Measurements from ENCODE around the gene PRPF8. TPM values are rescaled to one million over a fixed set of nuclear protein-coding genes. Genes with fewer than 3 reads are reported as not detected.
A peak's percentile ranks its signal among the peaks of the same experiment; 100 is the strongest.

Gene PRPF8
- total RNA-seq, 1 donor from 2014 or later, result 297 TPM

DNA sequence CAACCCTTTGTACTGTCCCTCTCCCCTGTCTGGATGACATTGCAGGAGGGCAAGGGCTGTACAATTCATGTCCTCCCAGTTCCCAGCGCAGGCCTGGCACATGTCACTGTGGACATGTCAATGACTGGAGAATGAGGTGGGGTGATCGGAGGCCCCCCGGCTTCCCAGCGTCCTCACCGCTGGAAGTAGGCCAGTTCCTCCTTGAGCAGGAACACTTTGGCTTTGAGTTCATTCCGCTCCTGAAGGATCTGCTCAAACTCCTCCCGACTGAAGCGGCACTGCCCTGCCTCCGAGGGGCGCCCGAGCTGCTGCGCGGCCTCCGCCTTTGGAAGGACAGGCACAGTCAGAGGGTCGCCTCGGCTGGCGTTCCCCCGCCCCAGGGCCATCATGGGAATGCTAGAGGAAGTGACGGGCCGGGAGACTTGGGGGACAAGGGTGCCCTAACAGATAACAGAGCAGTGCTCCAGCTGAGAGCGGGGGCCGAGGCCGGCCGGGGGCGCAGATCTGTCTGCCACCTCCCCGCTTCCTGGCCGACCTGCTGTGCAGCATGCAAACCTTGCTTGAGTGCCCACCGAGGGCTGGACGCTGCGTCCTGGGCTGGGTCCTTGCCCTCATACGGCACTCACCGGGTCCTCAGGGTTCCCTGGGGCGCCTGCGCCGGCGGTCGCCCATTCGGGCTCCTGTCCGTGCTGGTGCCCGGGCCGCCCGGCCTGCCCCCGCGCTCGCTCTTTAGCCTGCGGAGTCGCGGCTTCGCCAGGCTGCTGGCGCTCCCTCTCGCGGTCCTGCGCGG lies 36.3 kb downstream of the PRPF8 start:
- Mint-ChIP-seq H3K27ac (ENCODE audit: unreplicated experiment) (no peak overlapping the region), H3K4me1 (ENCODE audit: low read depth, unreplicated experiment) (peaks cover 16% of the 10 kb centered on the region), H3K9me3 (ENCODE audit: unreplicated experiment) (peaks cover 4% of the 10 kb centered on the region), H3K4me3 (ENCODE audit: unreplicated experiment) (no peak overlapping the region), H3K36me3 (ENCODE audit: unreplicated experiment) (no peaks in the 10 kb centered on the region), H3K27me3 (ENCODE audit: unreplicated experiment) (peaks cover 5% of the 10 kb centered on the region)
- DNase-seq, result peak; percentile 59
- TF ChIP-seq CTCF (IDR thresholded peaks at IDR 0.05; ENCODE audit: partially characterized antibody, unreplicated experiment), result no peak

DNA sequence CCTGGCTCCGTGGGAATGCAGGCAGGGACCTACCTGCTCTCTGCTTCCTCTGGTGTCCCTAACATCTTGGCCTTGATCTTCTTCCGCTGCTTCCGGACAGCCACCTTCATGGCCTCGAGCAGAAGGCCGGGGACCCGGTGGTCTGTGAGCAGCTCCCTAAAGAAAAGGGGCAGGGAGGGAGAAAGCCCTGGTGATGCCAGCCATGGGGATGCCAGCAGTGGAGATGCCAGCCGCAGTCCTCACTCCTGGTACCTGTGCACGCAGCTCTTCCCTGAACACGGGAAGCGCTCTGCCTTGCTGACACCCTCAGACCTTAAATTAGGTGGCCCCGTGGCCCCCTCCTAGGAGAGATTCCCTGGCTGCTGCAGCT lies 36.9 kb downstream of the PRPF8 start:
- H3K4me1 Mint-ChIP-seq (ENCODE audit: low read depth, unreplicated experiment), result peaks cover 16% of the 10 kb centered on the region
- H3K9me3 Mint-ChIP-seq (ENCODE audit: unreplicated experiment), result peaks cover 4% of the 10 kb centered on the region
- peaks cover 5% of the 10 kb centered on the region for H3K27me3 Mint-ChIP-seq (ENCODE audit: unreplicated experiment)
- no peak for DNase-seq
- no peak overlapping the region for H3K4me3 Mint-ChIP-seq (ENCODE audit: unreplicated experiment)
- no peak for TF ChIP-seq CTCF (IDR thresholded peaks at IDR 0.05; ENCODE audit: partially characterized antibody, unreplicated experiment)
- H3K27ac Mint-ChIP-seq (ENCODE audit: unreplicated experiment), result no peak overlapping the region
- H3K36me3 Mint-ChIP-seq (ENCODE audit: unreplicated experiment), result no peaks in the 10 kb centered on the region

GRCh38 chr17:1646199-1646875 lies 38.3 kb downstream of the PRPF8 start:
- Mint-ChIP-seq H3K36me3 (ENCODE audit: unreplicated experiment) (no peaks in the 10 kb centered on the region), H3K4me1 (ENCODE audit: low read depth, unreplicated experiment) (peaks cover 16% of the 10 kb centered on the region), H3K9me3 (ENCODE audit: unreplicated experiment) (peaks cover 4% of the 10 kb centered on the region), H3K27ac (ENCODE audit: unreplicated experiment) (peak overlapping the region; percentile 92), H3K4me3 (ENCODE audit: unreplicated experiment) (peak overlapping the region; percentile 76), H3K27me3 (ENCODE audit: unreplicated experiment) (peaks cover 6% of the 10 kb centered on the region)
- no peak for TF ChIP-seq CTCF (IDR thresholded peaks at IDR 0.05; ENCODE audit: partially characterized antibody, unreplicated experiment)
- no peak for DNase-seq

GRCh38 chr17:1645207-1646171 lies 39.2 kb downstream of the PRPF8 start, which contains the start of gene SCARF1:
SCARF1 (minus strand) TSS chr17:1645732; CDS start chr17:1645697, 35 bp downstream.
- Mint-ChIP-seq H3K27me3 (ENCODE audit: unreplicated experiment) (peaks cover 10% of the 10 kb centered on the region), H3K27ac (ENCODE audit: unreplicated experiment) (peak within 1 kb of the TSS; percentile 92), H3K9me3 (ENCODE audit: unreplicated experiment) (peaks cover 7% of the 10 kb centered on the region)

More at GRCh38 chr17:1645207-1646171, 39.2 kb downstream of the PRPF8 start, which contains the start of gene SCARF1:
- no peaks in the 10 kb centered on the region for H3K36me3 Mint-ChIP-seq (ENCODE audit: unreplicated experiment)
- peaks cover 20% of the 10 kb centered on the region for H3K4me1 Mint-ChIP-seq (ENCODE audit: low read depth, unreplicated experiment)
- peak within 1 kb of the TSS; percentile 76 for H3K4me3 Mint-ChIP-seq (ENCODE audit: unreplicated experiment)
- no peak for TF ChIP-seq CTCF (IDR thresholded peaks at IDR 0.05; ENCODE audit: partially characterized antibody, unreplicated experiment)
- DNase-seq, result peak; percentile 66
